ENCODE results near the gene ZNRF1. TPM values are rescaled to one million over a fixed set of nuclear protein-coding genes. Genes with fewer than 3 reads are reported as not detected.

ZNRF1 gene
- total RNA-seq, 3 donors from 2014 or later: 29.9 to 42.7 (median 39.3) TPM

DNA sequence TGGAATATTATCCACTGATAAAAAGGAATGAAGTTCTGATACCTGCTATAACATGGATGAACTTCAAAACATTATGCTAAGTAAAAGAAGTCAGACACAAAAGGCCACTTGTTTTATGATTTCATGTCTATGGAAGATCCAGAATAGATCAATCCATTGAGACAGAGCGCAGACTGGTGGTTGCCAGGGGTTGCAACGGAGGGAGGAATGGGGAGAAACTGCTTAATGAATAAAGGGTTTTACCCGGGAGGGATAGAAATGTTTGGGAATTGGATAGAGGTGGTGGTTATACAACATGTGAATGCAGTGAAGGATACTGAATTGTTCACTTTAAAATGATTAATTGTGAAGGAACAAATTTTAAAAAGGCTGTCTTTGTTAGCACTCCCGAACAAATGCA is 44.1 kb upstream of the ZNRF1 start:
- TF ChIP-seq, protein P1, sequence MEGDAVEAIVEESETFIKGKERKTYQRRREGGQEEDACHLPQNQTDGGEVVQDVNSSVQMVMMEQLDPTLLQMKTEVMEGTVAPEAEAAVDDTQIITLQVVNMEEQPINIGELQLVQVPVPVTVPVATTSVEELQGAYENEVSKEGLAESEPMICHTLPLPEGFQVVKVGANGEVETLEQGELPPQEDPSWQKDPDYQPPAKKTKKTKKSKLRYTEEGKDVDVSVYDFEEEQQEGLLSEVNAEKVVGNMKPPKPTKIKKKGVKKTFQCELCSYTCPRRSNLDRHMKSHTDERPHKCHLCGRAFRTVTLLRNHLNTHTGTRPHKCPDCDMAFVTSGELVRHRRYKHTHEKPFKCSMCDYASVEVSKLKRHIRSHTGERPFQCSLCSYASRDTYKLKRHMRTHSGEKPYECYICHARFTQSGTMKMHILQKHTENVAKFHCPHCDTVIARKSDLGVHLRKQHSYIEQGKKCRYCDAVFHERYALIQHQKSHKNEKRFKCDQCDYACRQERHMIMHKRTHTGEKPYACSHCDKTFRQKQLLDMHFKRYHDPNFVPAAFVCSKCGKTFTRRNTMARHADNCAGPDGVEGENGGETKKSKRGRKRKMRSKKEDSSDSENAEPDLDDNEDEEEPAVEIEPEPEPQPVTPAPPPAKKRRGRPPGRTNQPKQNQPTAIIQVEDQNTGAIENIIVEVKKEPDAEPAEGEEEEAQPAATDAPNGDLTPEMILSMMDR (IDR thresholded peaks at IDR 0.05): no peak
- ATAC-seq (no peak), DNase-seq (no peak)
- intact Hi-C loops (cut with DNase I, micrococcal nuclease): no loop called here
- H3K4me1 ChIP-seq (ENCODE audit: low read depth): no peaks in the 10 kb centered on the region
- no peaks in the 10 kb centered on the region for H3K9me3 ChIP-seq
- H3K4me3 ChIP-seq: no peak overlapping the region
- peaks cover 9% of the 10 kb centered on the region for H3K36me3 ChIP-seq (ENCODE audit: low read depth)

GRCh38 chr16:74973304-74973703 is 25.5 kb upstream of the ZNRF1 start:
- intact Hi-C loops (cut with DNase I, micrococcal nuclease): no loop called here
- Histone ChIP-seq H3K4me3 (no peak overlapping the region), H3K9me3 (no peaks in the 10 kb centered on the region), H3K4me1 (ENCODE audit: low read depth) (no peaks in the 10 kb centered on the region), H3K36me3 (ENCODE audit: low read depth) (no peaks in the 10 kb centered on the region)
- DNase-seq: no peak
- ATAC-seq: no peak
- TF ChIP-seq, protein P1 (IDR thresholded peaks at IDR 0.05): no peak

DNA sequence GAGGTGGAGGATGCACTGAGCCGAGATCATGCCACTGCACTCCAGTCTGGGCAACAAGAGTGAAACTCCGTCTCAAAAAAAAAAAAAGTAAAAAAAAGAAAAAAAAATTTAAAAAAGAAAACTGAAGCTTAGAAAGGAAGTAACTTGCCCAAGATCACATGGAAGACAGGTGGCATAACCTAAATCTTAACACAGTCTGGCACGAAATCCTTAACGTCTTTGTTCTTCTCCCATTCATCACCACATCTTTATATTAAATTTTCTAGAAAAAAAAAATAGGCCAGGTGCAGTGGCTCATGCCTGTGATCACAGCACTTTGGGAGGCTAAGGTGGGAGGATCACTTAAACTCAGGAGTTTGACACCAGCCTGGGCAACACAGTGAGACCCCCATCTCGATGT is 23.2 kb upstream of the ZNRF1 start:
- Histone ChIP-seq H3K9me3 (no peaks in the 10 kb centered on the region), H3K36me3 (ENCODE audit: low read depth) (no peaks in the 10 kb centered on the region), H3K4me3 (no peak overlapping the region), H3K4me1 (ENCODE audit: low read depth) (no peaks in the 10 kb centered on the region)
- TF ChIP-seq, protein P1 (IDR thresholded peaks at IDR 0.05): no peak
- no peak for ATAC-seq
- intact Hi-C loops (cut with DNase I, micrococcal nuclease): no loop called here
- no peak for DNase-seq

- intact Hi-C loops (cut with DNase I, micrococcal nuclease): no loop called here
- Histone ChIP-seq H3K4me3 (no peak overlapping the region), H3K9me3 (no peaks in the 10 kb centered on the region), H3K4me1 (ENCODE audit: low read depth) (peaks cover 7% of the 10 kb centered on the region), H3K36me3 (ENCODE audit: low read depth) (no peaks in the 10 kb centered on the region)
- ATAC-seq (no peak), DNase-seq (no peak)
- TF ChIP-seq, protein P1 (IDR thresholded peaks at IDR 0.05): no peak
These were observed 16.6 kb upstream of the ZNRF1 start for GRCh38 chr16:74982256-74982655.

GRCh38 chr16:74984194-74984528 is 14.7 kb upstream of the ZNRF1 start:
- TF ChIP-seq, protein P1 (IDR thresholded peaks at IDR 0.05): no peak
- no peak for DNase-seq

More at GRCh38 chr16:74984194-74984528, 14.7 kb upstream of the ZNRF1 start:
- H3K4me3 ChIP-seq: peak overlapping the region; percentile 78
- no peaks in the 10 kb centered on the region for H3K9me3 ChIP-seq
- intact Hi-C loops (cut with DNase I, micrococcal nuclease): no loop called here
- H3K36me3 ChIP-seq (ENCODE audit: low read depth): no peaks in the 10 kb centered on the region
- no peak for ATAC-seq
- H3K4me1 ChIP-seq (ENCODE audit: low read depth): peaks cover 7% of the 10 kb centered on the region
